GM23338 (cell line): ENCODE data around the gene SIVA1. TPM values are rescaled to one million over a fixed set of nuclear protein-coding genes. Genes with fewer than 3 reads are reported as not detected.

Source experiments
- ATAC-seq: fragments of 200-7000 bp; cut with Tn5 transposase; 3 replicates; pipeline ENCODE4 v1.9.1; 2020
- DNase-seq: peaks from one replicate; pipeline ENCODE4 v3.0.0-alpha.2; 2015; ENCODE audit warnings: low spot score
- H2AFZ ChIP-seq: fragments of 200-600 bp; sonication (generic); 2 replicates; pipeline ENCODE4 v1.8.0; 2016; ENCODE audit warnings: antibody characterized with exemption, mild to moderate bottlenecking, moderate library complexity
- H3F3A ChIP-seq: fragments of 200-600 bp; sonication (generic); replicated peaks from 2 replicates; pipeline ENCODE4 v1.8.0; 2017; ENCODE audit warnings: antibody characterized with exemption, mixed run types, low read depth
- H3K27ac ChIP-seq: fragments of 200-600 bp; sonication (generic); 2 replicates; pipeline ENCODE4 v1.6.1; 2016; ENCODE audit warnings: low read depth
- H3K27me3 ChIP-seq: fragments of 200-600 bp; sonication (generic); 2 replicates; pipeline ENCODE4 v1.8.0; 2016; ENCODE audit warnings: mild to moderate bottlenecking, mixed run types, moderate library complexity; ENCODE audit not compliant: insufficient read depth
- H3K36me3 ChIP-seq: fragments of 200-600 bp; sonication (generic); 2 replicates; pipeline ENCODE4 v1.8.0; 2016; ENCODE audit warnings: mild to moderate bottlenecking; ENCODE audit not compliant: insufficient read depth
- H3K4me1 ChIP-seq: fragments of 200-600 bp; sonication (generic); 2 replicates; pipeline ENCODE4 v1.8.0; 2016; ENCODE audit warnings: mild to moderate bottlenecking, moderate library complexity; ENCODE audit not compliant: insufficient read depth
- H3K4me2 ChIP-seq: fragments of 200-600 bp; sonication (generic); 2 replicates; pipeline ENCODE4 v1.7.1; 2017; ENCODE audit warnings: mixed run types
- H3K4me3 ChIP-seq: fragments of 200-600 bp; sonication (generic); 2 replicates; pipeline ENCODE4 v1.6.1; 2016; ENCODE audit warnings: mixed run types
- H3K79me2 ChIP-seq: fragments of 200-600 bp; sonication (generic); replicated peaks from 2 replicates; pipeline ENCODE4 v1.8.0; 2017; ENCODE audit warnings: mild to moderate bottlenecking; ENCODE audit not compliant: insufficient read depth
- H3K9me2 ChIP-seq: fragments of 200-600 bp; sonication (generic); 2 replicates; pipeline ENCODE4 v1.8.0; 2017; ENCODE audit not compliant: insufficient read depth
- H4K20me1 ChIP-seq: fragments of 200-600 bp; sonication (generic); replicated peaks from 2 replicates; pipeline ENCODE4 v1.8.0; 2017; ENCODE audit warnings: mild to moderate bottlenecking; ENCODE audit not compliant: insufficient read depth
- H3K27ac Mint-ChIP-seq: 2 replicates; pipeline ENCODE4 v1.8.0; 2020; ENCODE audit warnings: inconsistent platforms, mild to moderate bottlenecking, moderate library complexity, mixed read lengths
- H3K27me3 Mint-ChIP-seq: 3 replicates; pipeline ENCODE4 v1.8.0; 2022; ENCODE audit warnings: low read depth, mild to moderate bottlenecking, moderate library complexity, mixed read lengths, inconsistent platforms; ENCODE audit not compliant: insufficient read depth, poor library complexity
- H3K36me3 Mint-ChIP-seq: 3 replicates; pipeline ENCODE4 v1.8.0; 2021; ENCODE audit warnings: low read depth, mild to moderate bottlenecking, inconsistent platforms, moderate library complexity, mixed read lengths
- H3K4me1 Mint-ChIP-seq: 3 replicates; pipeline ENCODE4 v1.8.0; 2020; ENCODE audit warnings: mild to moderate bottlenecking, inconsistent platforms, mixed read lengths
- H3K4me3 Mint-ChIP-seq: 3 replicates; pipeline ENCODE4 v1.8.0; 2021; ENCODE audit warnings: moderate library complexity, mild to moderate bottlenecking, inconsistent platforms, mixed read lengths
- H3K9me3 Mint-ChIP-seq: 3 replicates; pipeline ENCODE4 v1.8.0; 2020; ENCODE audit warnings: moderate library complexity, mild to moderate bottlenecking, inconsistent platforms, mixed read lengths
- CREB1 ChIP-seq: fragments of 250-450 bp; sonication (Bioruptor Pico); IDR thresholded peaks from 2 replicates; pipeline ENCODE4 v1.5.0; 2020; ENCODE audit warnings: low read depth, mild to moderate bottlenecking, moderate library complexity
- EZH2 ChIP-seq: fragments of 200-600 bp; sonication (generic); IDR thresholded peaks from one replicate; pipeline ENCODE4 v1.8.0; 2017; ENCODE audit warnings: antibody characterized with exemption, mild to moderate bottlenecking, low read depth; ENCODE audit not compliant: unreplicated experiment
- JUNB ChIP-seq: IDR thresholded peaks from one replicate; pipeline ENCODE4 v1.6.1; 2016; ENCODE audit warnings: antibody characterized with exemption; ENCODE audit not compliant: unreplicated experiment
- STAT1 ChIP-seq: IDR thresholded peaks from one replicate; pipeline ENCODE4 v1.6.1; 2016; ENCODE audit warnings: antibody characterized with exemption; ENCODE audit not compliant: unreplicated experiment
- polyA plus RNA-seq: library from polyadenylated mRNA; unstranded; fragments of >200 nt; fragmentation: Nextera tagmentation; extraction: Ambion mirVana; gene quantifications from 2 replicates; pipeline ENCODE4 v1.2.1, GENCODE V29; 2016
- total RNA-seq: library from RNA; depleted of rRNA; stranded (reverse); fragments of >200 nt; shearing (Covaris generic); gene quantifications from 2 replicates; pipeline ENCODE4 v1.2.3, GENCODE V29; 2014
- TF ChIP-seq, protein P1 (sequence below): IDR thresholded peaks from one replicate; pipeline ENCODE4 v1.6.1; 2018; ENCODE audit warnings: antibody characterized with exemption; ENCODE audit not compliant: unreplicated experiment
- TF ChIP-seq, protein P2 (sequence below): IDR thresholded peaks from 2 replicates; pipeline ENCODE4 v1.6.1; 2016; ENCODE audit warnings: antibody characterized with exemption
- TF ChIP-seq, protein P3 (sequence below): fragments of 250-450 bp; sonication (Bioruptor Pico); IDR thresholded peaks from 2 replicates; pipeline ENCODE4 v1.5.0; 2020; ENCODE audit warnings: mild to moderate bottlenecking, moderate library complexity

The SIVA1 gene
- total and polyA plus RNA-seq, 2 experiments from 2014 or later, result 215 to 392 TPM

DNA sequence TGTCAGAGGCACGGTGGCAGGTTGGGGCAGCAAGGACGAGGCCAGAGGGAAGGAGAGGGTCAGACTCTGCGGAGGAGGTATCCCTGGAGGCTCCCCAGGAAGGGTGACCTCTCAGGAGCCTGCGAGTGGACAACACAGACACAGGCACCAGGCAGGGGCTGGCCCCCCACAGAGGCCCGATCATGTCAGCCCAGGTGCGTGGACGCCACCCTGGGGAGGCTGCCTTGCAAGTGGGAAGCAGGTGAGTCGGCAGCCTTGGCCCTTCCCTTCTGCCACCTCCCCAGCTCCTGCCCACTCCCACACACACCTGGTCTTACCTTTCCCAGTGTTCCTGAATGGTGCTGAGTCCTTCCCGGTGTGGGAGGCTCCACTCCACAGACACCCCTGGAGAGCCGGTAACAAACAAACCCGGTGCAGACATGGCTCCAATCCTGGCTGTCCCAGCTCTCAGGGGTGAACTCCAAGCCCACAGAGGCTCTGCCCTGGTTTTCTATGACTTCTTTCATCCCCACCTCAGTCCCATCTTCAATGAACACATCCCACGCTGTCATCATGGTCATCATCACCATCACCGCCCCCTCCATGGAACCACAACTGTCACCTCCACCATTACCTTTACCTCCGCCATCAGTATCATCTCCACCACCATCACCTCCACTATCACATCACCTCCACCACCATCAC lies 53.1 kb downstream of the SIVA1 start (continued):
- TF ChIP-seq, protein P1, sequence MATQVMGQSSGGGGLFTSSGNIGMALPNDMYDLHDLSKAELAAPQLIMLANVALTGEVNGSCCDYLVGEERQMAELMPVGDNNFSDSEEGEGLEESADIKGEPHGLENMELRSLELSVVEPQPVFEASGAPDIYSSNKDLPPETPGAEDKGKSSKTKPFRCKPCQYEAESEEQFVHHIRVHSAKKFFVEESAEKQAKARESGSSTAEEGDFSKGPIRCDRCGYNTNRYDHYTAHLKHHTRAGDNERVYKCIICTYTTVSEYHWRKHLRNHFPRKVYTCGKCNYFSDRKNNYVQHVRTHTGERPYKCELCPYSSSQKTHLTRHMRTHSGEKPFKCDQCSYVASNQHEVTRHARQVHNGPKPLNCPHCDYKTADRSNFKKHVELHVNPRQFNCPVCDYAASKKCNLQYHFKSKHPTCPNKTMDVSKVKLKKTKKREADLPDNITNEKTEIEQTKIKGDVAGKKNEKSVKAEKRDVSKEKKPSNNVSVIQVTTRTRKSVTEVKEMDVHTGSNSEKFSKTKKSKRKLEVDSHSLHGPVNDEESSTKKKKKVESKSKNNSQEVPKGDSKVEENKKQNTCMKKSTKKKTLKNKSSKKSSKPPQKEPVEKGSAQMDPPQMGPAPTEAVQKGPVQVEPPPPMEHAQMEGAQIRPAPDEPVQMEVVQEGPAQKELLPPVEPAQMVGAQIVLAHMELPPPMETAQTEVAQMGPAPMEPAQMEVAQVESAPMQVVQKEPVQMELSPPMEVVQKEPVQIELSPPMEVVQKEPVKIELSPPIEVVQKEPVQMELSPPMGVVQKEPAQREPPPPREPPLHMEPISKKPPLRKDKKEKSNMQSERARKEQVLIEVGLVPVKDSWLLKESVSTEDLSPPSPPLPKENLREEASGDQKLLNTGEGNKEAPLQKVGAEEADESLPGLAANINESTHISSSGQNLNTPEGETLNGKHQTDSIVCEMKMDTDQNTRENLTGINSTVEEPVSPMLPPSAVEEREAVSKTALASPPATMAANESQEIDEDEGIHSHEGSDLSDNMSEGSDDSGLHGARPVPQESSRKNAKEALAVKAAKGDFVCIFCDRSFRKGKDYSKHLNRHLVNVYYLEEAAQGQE, result no peak

DNA sequence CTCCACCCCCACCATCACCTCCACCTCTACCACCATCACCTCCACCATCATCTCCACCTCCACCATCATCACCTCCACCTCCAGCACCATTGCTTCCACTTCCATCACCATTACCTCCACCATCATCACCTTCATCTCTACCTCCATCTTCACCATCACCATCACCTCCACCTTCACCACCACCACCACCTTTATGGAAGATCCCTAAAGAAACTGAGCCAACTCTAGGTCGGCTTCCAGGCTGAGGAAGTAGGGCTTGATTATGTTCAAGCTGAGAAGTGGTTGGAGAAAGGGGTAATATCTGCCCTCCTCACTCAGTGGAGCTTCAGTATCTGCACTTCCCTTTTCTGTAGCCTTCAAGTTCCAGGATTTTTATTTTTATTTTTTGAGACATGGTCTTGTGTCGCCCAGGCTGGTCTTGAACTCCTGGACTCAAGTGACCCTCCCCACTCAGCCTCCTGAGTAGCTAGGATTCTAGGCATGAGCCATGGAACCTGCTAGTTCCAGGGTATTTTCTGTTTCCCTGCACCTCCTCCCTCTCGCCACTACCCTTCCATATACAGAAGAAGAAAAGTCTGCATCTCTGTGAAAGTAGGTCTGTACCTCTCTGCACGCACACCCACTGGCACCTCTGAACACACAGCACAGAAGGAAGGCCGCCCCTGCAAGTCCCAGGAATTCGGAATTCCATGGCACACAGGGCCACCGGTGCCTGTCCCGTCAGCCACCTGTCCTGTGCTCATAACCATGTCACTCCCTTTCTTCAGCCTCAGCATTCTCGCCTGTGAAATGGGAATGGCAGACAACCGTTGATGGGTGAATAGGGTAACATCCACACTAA lies 53.9 kb downstream of the SIVA1 start:
- TF ChIP-seq STAT1 (no peak), JUNB (no peak), EZH2 (no peak), CREB1 (CRISPR knock-in tag) (no peak)
- TF ChIP-seq, protein P1, result no peak
- TF ChIP-seq, protein P2, sequence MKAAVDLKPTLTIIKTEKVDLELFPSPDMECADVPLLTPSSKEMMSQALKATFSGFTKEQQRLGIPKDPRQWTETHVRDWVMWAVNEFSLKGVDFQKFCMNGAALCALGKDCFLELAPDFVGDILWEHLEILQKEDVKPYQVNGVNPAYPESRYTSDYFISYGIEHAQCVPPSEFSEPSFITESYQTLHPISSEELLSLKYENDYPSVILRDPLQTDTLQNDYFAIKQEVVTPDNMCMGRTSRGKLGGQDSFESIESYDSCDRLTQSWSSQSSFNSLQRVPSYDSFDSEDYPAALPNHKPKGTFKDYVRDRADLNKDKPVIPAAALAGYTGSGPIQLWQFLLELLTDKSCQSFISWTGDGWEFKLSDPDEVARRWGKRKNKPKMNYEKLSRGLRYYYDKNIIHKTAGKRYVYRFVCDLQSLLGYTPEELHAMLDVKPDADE, result no peak
- TF ChIP-seq, protein P3, sequence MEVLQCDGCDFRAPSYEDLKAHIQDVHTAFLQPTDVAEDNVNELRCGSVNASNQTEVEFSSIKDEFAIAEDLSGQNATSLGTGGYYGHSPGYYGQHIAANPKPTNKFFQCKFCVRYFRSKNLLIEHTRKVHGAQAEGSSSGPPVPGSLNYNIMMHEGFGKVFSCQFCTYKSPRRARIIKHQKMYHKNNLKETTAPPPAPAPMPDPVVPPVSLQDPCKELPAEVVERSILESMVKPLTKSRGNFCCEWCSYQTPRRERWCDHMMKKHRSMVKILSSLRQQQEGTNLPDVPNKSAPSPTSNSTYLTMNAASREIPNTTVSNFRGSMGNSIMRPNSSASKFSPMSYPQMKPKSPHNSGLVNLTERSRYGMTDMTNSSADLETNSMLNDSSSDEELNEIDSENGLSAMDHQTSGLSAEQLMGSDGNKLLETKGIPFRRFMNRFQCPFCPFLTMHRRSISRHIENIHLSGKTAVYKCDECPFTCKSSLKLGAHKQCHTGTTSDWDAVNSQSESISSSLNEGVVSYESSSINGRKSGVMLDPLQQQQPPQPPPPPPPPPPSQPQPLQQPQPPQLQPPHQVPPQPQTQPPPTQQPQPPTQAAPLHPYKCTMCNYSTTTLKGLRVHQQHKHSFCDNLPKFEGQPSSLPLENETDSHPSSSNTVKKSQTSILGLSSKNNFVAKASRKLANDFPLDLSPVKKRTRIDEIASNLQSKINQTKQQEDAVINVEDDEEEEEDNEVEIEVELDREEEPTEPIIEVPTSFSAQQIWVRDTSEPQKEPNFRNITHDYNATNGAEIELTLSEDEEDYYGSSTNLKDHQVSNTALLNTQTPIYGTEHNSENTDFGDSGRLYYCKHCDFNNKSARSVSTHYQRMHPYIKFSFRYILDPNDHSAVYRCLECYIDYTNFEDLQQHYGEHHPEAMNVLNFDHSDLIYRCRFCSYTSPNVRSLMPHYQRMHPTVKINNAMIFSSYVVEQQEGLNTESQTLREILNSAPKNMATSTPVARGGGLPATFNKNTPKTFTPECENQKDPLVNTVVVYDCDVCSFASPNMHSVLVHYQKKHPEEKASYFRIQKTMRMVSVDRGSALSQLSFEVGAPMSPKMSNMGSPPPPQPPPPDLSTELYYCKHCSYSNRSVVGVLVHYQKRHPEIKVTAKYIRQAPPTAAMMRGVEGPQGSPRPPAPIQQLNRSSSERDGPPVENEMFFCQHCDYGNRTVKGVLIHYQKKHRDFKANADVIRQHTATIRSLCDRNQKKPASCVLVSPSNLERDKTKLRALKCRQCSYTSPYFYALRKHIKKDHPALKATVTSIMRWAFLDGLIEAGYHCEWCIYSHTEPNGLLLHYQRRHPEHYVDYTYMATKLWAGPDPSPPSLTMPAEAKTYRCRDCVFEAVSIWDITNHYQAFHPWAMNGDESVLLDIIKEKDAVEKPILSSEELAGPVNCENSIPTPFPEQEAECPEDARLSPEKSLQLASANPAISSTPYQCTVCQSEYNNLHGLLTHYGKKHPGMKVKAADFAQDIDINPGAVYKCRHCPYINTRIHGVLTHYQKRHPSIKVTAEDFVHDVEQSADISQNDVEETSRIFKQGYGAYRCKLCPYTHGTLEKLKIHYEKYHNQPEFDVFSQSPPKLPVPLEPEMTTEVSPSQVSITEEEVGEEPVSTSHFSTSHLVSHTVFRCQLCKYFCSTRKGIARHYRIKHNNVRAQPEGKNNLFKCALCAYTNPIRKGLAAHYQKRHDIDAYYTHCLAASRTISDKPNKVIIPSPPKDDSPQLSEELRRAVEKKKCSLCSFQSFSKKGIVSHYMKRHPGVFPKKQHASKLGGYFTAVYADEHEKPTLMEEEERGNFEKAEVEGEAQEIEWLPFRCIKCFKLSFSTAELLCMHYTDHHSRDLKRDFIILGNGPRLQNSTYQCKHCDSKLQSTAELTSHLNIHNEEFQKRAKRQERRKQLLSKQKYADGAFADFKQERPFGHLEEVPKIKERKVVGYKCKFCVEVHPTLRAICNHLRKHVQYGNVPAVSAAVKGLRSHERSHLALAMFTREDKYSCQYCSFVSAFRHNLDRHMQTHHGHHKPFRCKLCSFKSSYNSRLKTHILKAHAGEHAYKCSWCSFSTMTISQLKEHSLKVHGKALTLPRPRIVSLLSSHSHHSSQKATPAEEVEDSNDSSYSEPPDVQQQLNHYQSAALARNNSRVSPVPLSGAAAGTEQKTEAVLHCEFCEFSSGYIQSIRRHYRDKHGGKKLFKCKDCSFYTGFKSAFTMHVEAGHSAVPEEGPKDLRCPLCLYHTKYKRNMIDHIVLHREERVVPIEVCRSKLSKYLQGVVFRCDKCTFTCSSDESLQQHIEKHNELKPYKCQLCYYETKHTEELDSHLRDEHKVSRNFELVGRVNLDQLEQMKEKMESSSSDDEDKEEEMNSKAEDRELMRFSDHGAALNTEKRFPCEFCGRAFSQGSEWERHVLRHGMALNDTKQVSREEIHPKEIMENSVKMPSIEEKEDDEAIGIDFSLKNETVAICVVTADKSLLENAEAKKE (CRISPR knock-in tag), result no peak
- Histone ChIP-seq H3K4me1 (no peaks in the 10 kb centered on the region), H3K27me3 (peaks cover 9% of the 10 kb centered on the region), H3K4me3 (no peak overlapping the region), H3K4me2 (no peak overlapping the region), H2AFZ (no peak overlapping the region), H3K9me2 (0 out of 2 replicates have a peak, but pooled peaks cover 3% of the 10 kb centered on the region), H3F3A (no peaks in the 10 kb centered on the region), H4K20me1 (no peaks in the 10 kb centered on the region), H3K79me2 (no peaks in the 10 kb centered on the region), H3K36me3 (no peaks in the 10 kb centered on the region), H3K27ac (no peak overlapping the region)
- Mint-ChIP-seq H3K36me3 (no peaks in the 10 kb centered on the region), H3K27me3 (peaks cover 34% of the 10 kb centered on the region), H3K4me3 (no peak overlapping the region), H3K4me1 (0 out of 3 replicates have a peak, but pooled peaks cover 4% of the 10 kb centered on the region), H3K9me3 (peaks cover 11% of the 10 kb centered on the region), H3K27ac (no peak overlapping the region)
- ATAC-seq (no peak), DNase-seq (no peak)
